ENCODE results near the gene RPRM. TPM values are rescaled to one million over a fixed set of nuclear protein-coding genes. Genes with fewer than 3 reads are reported as not detected.
"Not testable (repeated sequence)": the region's sequence is repeated elsewhere in the genome, so short reads cannot be mapped to it uniquely, and the experiment has no call there.

RPRM gene
- total and polyA plus RNA-seq, 2 donors from 2014 or later = 0.16 to 1.3 TPM

DNA sequence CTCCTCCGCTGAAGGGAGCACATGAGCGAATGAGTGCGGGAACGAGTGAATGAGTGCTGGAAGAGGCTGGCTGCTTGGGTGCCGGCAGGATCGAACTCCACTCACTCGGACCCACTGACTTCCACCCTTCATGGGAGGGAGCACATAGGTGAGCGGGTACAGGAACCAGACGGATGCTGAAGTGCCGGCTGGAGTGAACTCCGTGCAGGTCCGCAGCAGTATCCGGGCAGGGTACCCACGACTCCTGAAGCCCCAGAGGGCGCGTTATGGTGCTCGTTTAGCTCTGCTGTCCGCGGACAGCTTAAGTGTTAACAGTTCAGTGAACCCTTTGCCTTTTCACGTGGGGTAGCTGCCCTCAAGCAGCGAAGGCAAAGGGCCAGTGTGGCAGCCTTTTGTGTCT lies 23.2 kb downstream of the RPRM start:
- H3K27me3 ChIP-seq (ENCODE audit: control insufficient read depth, insufficient read depth, low read length) = no peaks in the 10 kb centered on the region
- peaks cover 0 to 3% (median 0%) of the 10 kb centered on the region in 3 donors for H3K9me3 ChIP-seq (ENCODE audit: control insufficient read depth in 2 of 3, insufficient read depth in 1 of 3, low read length in 3 of 3)
- no peak overlapping the region for H3K9ac ChIP-seq (ENCODE audit: low read length in 3 of 3)
- no peaks in the 10 kb centered on the region for H3K4me1 ChIP-seq (ENCODE audit: control insufficient read depth in 2 of 3, insufficient read depth in 2 of 3, low read depth in 1 of 3, low read length in 3 of 3)
- no peak for FAIRE-seq
- H3K36me3 ChIP-seq (ENCODE audit: control insufficient read depth in 2 of 3, insufficient read depth in 3 of 3, low read length in 3 of 3) = no peaks in the 10 kb centered on the region
- DNase-seq = no peak
- intact Hi-C loops (cut with DNase I) = no loop called here
- no peak overlapping the region for H3K27ac ChIP-seq (ENCODE audit: low read depth in 2 of 2, low read length in 2 of 2)
- H3K4me3 ChIP-seq (ENCODE audit: low read length in 3 of 3) = no peak overlapping the region
- TF ChIP-seq CTCF (IDR thresholded peaks at IDR 0.05; ENCODE audit: borderline replicate concordance, extremely low read depth, insufficient read depth) = no peak

DNA sequence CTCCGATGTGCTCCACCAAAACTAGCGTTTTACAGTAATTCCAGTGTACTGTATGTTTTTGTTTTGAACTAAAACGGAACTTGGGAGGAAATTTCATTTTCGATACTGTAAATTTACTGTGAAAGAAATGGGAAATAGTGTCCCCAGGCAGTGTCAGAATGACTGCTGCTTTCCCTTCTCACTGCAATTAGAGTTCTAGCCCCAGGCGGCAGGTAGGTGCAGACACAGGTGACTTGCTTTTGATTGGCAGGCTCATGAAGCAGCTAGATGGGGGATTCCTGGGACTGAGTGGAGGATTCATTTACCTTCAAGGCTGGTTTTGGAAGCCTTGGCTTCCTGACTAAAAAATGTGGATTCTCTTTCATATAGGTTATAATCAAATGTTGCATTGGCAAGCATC lies 27.0 kb downstream of the RPRM start:
- Histone ChIP-seq H3K9ac (ENCODE audit: low read length in 3 of 3) (no peak overlapping the region), H3K27ac (ENCODE audit: low read depth in 2 of 2, low read length in 2 of 2) (no peak overlapping the region), H3K9me3 (ENCODE audit: control insufficient read depth in 2 of 3, insufficient read depth in 1 of 3, low read length in 3 of 3) (peaks cover 0 to 3% (median 0%) of the 10 kb centered on the region in 3 donors), H3K36me3 (ENCODE audit: control insufficient read depth in 2 of 3, insufficient read depth in 3 of 3, low read length in 3 of 3) (no peaks in the 10 kb centered on the region), H3K27me3 (ENCODE audit: control insufficient read depth, insufficient read depth, low read length) (no peaks in the 10 kb centered on the region), H3K4me1 (ENCODE audit: control insufficient read depth in 2 of 3, insufficient read depth in 2 of 3, low read depth in 1 of 3, low read length in 3 of 3) (no peaks in the 10 kb centered on the region), H3K4me3 (ENCODE audit: low read length in 3 of 3) (no peak overlapping the region)
- FAIRE-seq = no peak
- no peak for TF ChIP-seq CTCF (IDR thresholded peaks at IDR 0.05; ENCODE audit: borderline replicate concordance, extremely low read depth, insufficient read depth)
- no peak for DNase-seq
- intact Hi-C loops (cut with DNase I) = no loop called here

GRCh38 chr2:153443106-153443505 lies 35.5 kb downstream of the RPRM start:
- FAIRE-seq (no peak), DNase-seq (no peak)
- no peak for TF ChIP-seq CTCF (IDR thresholded peaks at IDR 0.05; ENCODE audit: borderline replicate concordance, extremely low read depth, insufficient read depth)

GRCh38 chr2:153442616-153443015 lies 35.9 kb downstream of the RPRM start:
- DNase-seq; H3K27me3 ChIP-seq (ENCODE audit: control insufficient read depth, insufficient read depth, low read length); H3K4me1 ChIP-seq (ENCODE audit: control insufficient read depth in 2 of 3, insufficient read depth in 2 of 3, low read depth in 1 of 3, low read length in 3 of 3); H3K4me3 ChIP-seq (ENCODE audit: low read length in 3 of 3); H3K36me3 ChIP-seq (ENCODE audit: control insufficient read depth in 2 of 3, insufficient read depth in 3 of 3, low read length in 3 of 3); H3K27ac ChIP-seq (ENCODE audit: low read depth in 2 of 2, low read length in 2 of 2); H3K9ac ChIP-seq (ENCODE audit: low read length in 3 of 3); FAIRE-seq; intact Hi-C loops (cut with DNase I); H3K9me3 ChIP-seq (ENCODE audit: control insufficient read depth in 2 of 3, insufficient read depth in 1 of 3, low read length in 3 of 3): not testable (repeated sequence)

More at GRCh38 chr2:153443106-153443505, 35.5 kb downstream of the RPRM start:
- H3K4me3 ChIP-seq (ENCODE audit: low read length in 3 of 3) = no peak overlapping the region
- H3K9ac ChIP-seq (ENCODE audit: low read length in 3 of 3) = no peak overlapping the region
- H3K27me3 ChIP-seq (ENCODE audit: control insufficient read depth, insufficient read depth, low read length) = no peaks in the 10 kb centered on the region
- intact Hi-C loops (cut with DNase I) = no loop called here
- peaks cover 0 to 4% (median 0%) of the 10 kb centered on the region in 3 donors for H3K9me3 ChIP-seq (ENCODE audit: control insufficient read depth in 2 of 3, insufficient read depth in 1 of 3, low read length in 3 of 3)
- H3K27ac ChIP-seq (ENCODE audit: low read depth in 2 of 2, low read length in 2 of 2) = no peak overlapping the region
- H3K36me3 ChIP-seq (ENCODE audit: control insufficient read depth in 2 of 3, insufficient read depth in 3 of 3, low read length in 3 of 3) = no peaks in the 10 kb centered on the region
- H3K4me1 ChIP-seq (ENCODE audit: control insufficient read depth in 2 of 3, insufficient read depth in 2 of 3, low read depth in 1 of 3, low read length in 3 of 3) = no peaks in the 10 kb centered on the region

- H3K4me1 ChIP-seq (ENCODE audit: control insufficient read depth in 2 of 3, insufficient read depth in 2 of 3, low read depth in 1 of 3, low read length in 3 of 3); H3K9me3 ChIP-seq (ENCODE audit: control insufficient read depth in 2 of 3, insufficient read depth in 1 of 3, low read length in 3 of 3); FAIRE-seq; H3K9ac ChIP-seq (ENCODE audit: low read length in 3 of 3); DNase-seq; H3K4me3 ChIP-seq (ENCODE audit: low read length in 3 of 3); H3K27ac ChIP-seq (ENCODE audit: low read depth in 2 of 2, low read length in 2 of 2); H3K27me3 ChIP-seq (ENCODE audit: control insufficient read depth, insufficient read depth, low read length); H3K36me3 ChIP-seq (ENCODE audit: control insufficient read depth in 2 of 3, insufficient read depth in 3 of 3, low read length in 3 of 3); intact Hi-C loops (cut with DNase I): not testable (repeated sequence)
Measured at GRCh38 chr2:153440090-153440489, 38.5 kb downstream of the RPRM start.

Data from kidney (tissue), 14 donors.